ENCODE measurements around the gene MCAT. TPM values are rescaled to one million over a fixed set of nuclear protein-coding genes. Genes with fewer than 3 reads are reported as not detected.

The MCAT gene
- total and polyA plus RNA-seq, 2 experiments from 2014 or later = 16.0 to 18.2 TPM

DNA sequence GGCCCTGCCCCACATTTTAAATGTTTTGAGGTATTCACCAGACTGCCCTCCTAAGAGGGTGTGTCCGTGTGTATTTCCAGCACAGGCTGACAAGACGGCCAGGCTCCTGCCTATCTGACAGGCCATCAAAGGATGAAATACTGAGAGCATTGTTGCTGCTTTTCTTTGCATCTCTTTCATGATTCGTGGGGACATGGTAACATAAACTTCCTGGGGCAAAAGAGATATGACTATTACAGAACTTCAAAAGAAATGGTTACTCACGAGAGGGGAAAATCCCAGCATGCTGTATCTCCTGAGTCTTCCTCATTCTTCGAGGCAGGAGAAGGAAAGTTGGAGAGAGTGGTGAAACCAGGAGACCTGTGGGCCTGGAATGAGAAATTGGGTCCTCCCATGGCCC is 43.0 kb downstream of the MCAT start:
- Histone ChIP-seq H3K4me1 (ENCODE audit: insufficient read depth) (no peaks in the 10 kb centered on the region), H3K79me2 (ENCODE audit: insufficient read depth) (no peaks in the 10 kb centered on the region), H4K20me1 (ENCODE audit: insufficient read depth) (no peaks in the 10 kb centered on the region), H3K27me3 (replicated peaks; ENCODE audit: insufficient read depth) (no peaks in the 10 kb centered on the region), H3K9me3 (ENCODE audit: low read depth) (no peaks in the 10 kb centered on the region), H3K27ac (no peak overlapping the region), H3K4me2 (ENCODE audit: unreplicated experiment) (no peak overlapping the region), H3K9me2 (ENCODE audit: insufficient read depth) (no peaks in the 10 kb centered on the region), H3K36me3 (ENCODE audit: low read depth) (no peaks in the 10 kb centered on the region), H3F3A (ENCODE audit: insufficient read depth) (no peaks in the 10 kb centered on the region), H3K9ac (no peak overlapping the region), H2AFZ (no peak overlapping the region), H3K4me3 (no peak overlapping the region)
- no peak for TF ChIP-seq EZH2 (IDR thresholded peaks at IDR 0.05; ENCODE audit: insufficient read depth, poor library complexity, severe bottlenecking)
- no peak for TF ChIP-seq EZH2phosphoT487 (IDR thresholded peaks at IDR 0.05; ENCODE audit: insufficient read depth, low read depth)
- 59 to 71% methylated on average over 5 of the region's 5 CpGs for WGBS, 2 experiments (ENCODE audit: low coverage in 1 of 2, low lambda C conversion rate in 2 of 2, missing lambda C conversion rate in 2 of 2)
- DNase-seq = no peak
- in situ Hi-C loops (cut with MboI) = no loop called here

DNA sequence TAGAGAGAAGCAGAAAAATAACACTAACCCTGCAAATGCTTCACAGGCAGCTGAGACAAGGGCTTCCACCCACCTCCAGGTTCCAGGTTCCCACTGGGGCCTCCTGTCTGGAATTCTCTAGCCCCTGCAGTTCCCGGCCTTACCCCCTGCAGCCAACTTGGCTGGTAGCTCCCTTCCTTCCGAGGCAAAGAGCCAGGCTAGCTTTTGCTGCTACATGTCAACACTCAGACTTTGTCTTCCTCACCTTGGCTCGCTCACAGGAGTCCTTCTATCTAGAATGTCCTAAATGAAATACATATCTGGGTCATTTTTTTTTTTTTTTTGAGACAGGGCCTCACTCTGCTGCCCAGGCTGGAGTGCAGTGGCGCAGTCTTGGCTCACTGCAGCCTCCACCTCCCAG is 44.1 kb downstream of the MCAT start:
- no peak overlapping the region for H3K27ac ChIP-seq
- H2AFZ ChIP-seq = no peak overlapping the region
- no peaks in the 10 kb centered on the region for H3K79me2 ChIP-seq (ENCODE audit: insufficient read depth)
- TF ChIP-seq EZH2 (IDR thresholded peaks at IDR 0.05; ENCODE audit: insufficient read depth, poor library complexity, severe bottlenecking) = no peak
- TF ChIP-seq EZH2phosphoT487 (IDR thresholded peaks at IDR 0.05; ENCODE audit: insufficient read depth, low read depth) = no peak
- H3K9ac ChIP-seq = no peak overlapping the region
- 87 to 89% methylated on average over 4 of the region's 4 CpGs for WGBS, 2 experiments (ENCODE audit: low coverage in 1 of 2, low lambda C conversion rate in 2 of 2, missing lambda C conversion rate in 2 of 2)
- H3K27me3 ChIP-seq (replicated peaks; ENCODE audit: insufficient read depth) = no peaks in the 10 kb centered on the region
- H3K4me3 ChIP-seq = no peak overlapping the region
- H4K20me1 ChIP-seq (ENCODE audit: insufficient read depth) = no peaks in the 10 kb centered on the region
- no peak overlapping the region for H3K4me2 ChIP-seq (ENCODE audit: unreplicated experiment)
- H3K9me3 ChIP-seq (ENCODE audit: low read depth) = no peaks in the 10 kb centered on the region
- H3F3A ChIP-seq (ENCODE audit: insufficient read depth) = no peaks in the 10 kb centered on the region
- DNase-seq = no peak
- no peaks in the 10 kb centered on the region for H3K36me3 ChIP-seq (ENCODE audit: low read depth)
- in situ Hi-C loops (cut with MboI) = no loop called here
- no peaks in the 10 kb centered on the region for H3K9me2 ChIP-seq (ENCODE audit: insufficient read depth)
- H3K4me1 ChIP-seq (ENCODE audit: insufficient read depth) = no peaks in the 10 kb centered on the region

DNA sequence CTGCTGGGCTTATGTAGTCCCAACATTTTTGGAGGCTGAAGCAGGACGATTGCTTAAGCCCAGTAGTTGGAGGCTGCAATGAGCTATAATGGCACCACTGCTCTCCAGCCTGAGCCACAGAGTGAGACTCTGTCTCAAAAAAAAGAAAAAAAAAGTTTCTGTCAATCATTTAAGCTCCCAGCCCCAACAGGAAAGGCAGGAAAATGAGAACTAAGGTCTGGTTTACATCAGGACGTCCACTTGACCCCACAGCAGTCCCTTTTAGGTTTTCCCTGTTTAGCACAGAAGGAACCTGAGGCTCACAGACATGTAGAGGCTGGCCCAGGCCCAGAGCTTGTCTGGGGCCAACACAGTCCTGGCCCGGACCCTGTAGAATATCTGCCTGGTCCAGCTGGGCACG is 44.8 kb downstream of the MCAT start:
- no peaks in the 10 kb centered on the region for H4K20me1 ChIP-seq (ENCODE audit: insufficient read depth)
- no peak overlapping the region for H3K4me3 ChIP-seq
- no peaks in the 10 kb centered on the region for H3K36me3 ChIP-seq (ENCODE audit: low read depth)
- DNase-seq = no peak
- TF ChIP-seq EZH2 (IDR thresholded peaks at IDR 0.05; ENCODE audit: insufficient read depth, poor library complexity, severe bottlenecking) (no peak), EZH2phosphoT487 (IDR thresholded peaks at IDR 0.05; ENCODE audit: insufficient read depth, low read depth) (no peak)
- no peaks in the 10 kb centered on the region for H3K27me3 ChIP-seq (replicated peaks; ENCODE audit: insufficient read depth)
- in situ Hi-C loops (cut with MboI) = no loop called here
- no peaks in the 10 kb centered on the region for H3K4me1 ChIP-seq (ENCODE audit: insufficient read depth)
- no peaks in the 10 kb centered on the region for H3K9me3 ChIP-seq (ENCODE audit: low read depth)
- H3K27ac ChIP-seq = no peak overlapping the region
- no peaks in the 10 kb centered on the region for H3F3A ChIP-seq (ENCODE audit: insufficient read depth)
- 44 to 48% methylated on average over 4 of the region's 4 CpGs for WGBS, 2 experiments (ENCODE audit: low coverage in 1 of 2, low lambda C conversion rate in 2 of 2, missing lambda C conversion rate in 2 of 2)
- H3K79me2 ChIP-seq (ENCODE audit: insufficient read depth) = no peaks in the 10 kb centered on the region
- no peaks in the 10 kb centered on the region for H3K9me2 ChIP-seq (ENCODE audit: insufficient read depth)
- no peak overlapping the region for H3K4me2 ChIP-seq (ENCODE audit: unreplicated experiment)
- H3K9ac ChIP-seq = no peak overlapping the region
- no peak overlapping the region for H2AFZ ChIP-seq

DNA sequence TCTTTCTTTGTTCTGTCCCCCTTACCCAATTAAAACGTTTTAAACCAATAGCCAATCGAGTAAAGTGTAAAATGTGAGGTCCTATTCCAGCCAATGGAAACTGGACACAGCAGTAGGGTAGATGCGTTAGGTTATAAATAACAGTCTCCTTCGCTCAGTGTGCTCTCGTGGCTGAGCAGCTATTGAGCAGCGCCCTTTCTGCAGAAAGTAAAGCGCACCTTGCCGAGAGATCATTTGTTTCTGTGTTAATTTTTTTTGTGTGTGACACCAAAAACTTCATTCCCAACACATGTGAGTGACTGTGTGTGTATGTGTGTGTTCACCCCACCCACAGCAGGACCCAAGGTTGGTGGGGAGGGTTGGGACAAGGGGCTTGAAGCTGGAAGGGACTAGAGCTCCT is 46.8 kb downstream of the MCAT start:
- no peak for TF ChIP-seq EZH2 (IDR thresholded peaks at IDR 0.05; ENCODE audit: insufficient read depth, poor library complexity, severe bottlenecking)
- TF ChIP-seq EZH2phosphoT487 (IDR thresholded peaks at IDR 0.05; ENCODE audit: insufficient read depth, low read depth) = no peak

DNA sequence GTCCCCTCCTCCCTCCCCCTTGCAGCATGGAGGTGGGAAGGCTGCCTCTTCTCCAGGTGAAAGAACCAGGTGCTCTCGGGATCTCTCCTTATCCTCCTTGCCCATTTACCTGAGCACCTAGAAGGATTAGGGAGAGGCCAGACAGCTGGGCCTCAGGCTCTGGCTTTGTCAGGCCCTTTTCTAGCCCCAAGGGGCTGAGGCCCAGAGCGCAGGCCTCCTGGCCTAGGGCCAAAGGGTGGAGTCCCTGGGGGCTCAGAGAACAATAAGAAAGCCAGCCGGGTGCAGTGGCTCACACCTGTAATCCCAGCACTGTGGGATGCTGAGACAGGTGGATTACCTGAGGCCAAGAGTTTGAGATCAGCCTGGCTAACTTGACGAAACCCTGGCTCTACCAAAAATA is 48.6 kb downstream of the MCAT start:
- TF ChIP-seq EZH2phosphoT487 (IDR thresholded peaks at IDR 0.05; ENCODE audit: insufficient read depth, low read depth) (no peak), EZH2 (IDR thresholded peaks at IDR 0.05; ENCODE audit: insufficient read depth, poor library complexity, severe bottlenecking) (no peak)
- H3K79me2 ChIP-seq (ENCODE audit: insufficient read depth) = no peaks in the 10 kb centered on the region
- no peaks in the 10 kb centered on the region for H3K27me3 ChIP-seq (replicated peaks; ENCODE audit: insufficient read depth)
- H3K4me3 ChIP-seq = no peak overlapping the region
- WGBS, 2 experiments (ENCODE audit: low coverage in 1 of 2, low lambda C conversion rate in 2 of 2, missing lambda C conversion rate in 2 of 2) = 68 to 72% methylated on average over 4 of the region's 4 CpGs
- H3K36me3 ChIP-seq (ENCODE audit: low read depth) = no peaks in the 10 kb centered on the region
- H3K9me2 ChIP-seq (ENCODE audit: insufficient read depth) = no peaks in the 10 kb centered on the region
- H4K20me1 ChIP-seq (ENCODE audit: insufficient read depth) = no peaks in the 10 kb centered on the region
- H3K4me1 ChIP-seq (ENCODE audit: insufficient read depth) = no peaks in the 10 kb centered on the region
- H3K9ac ChIP-seq = no peak overlapping the region
- no peak overlapping the region for H3K27ac ChIP-seq
- H3K9me3 ChIP-seq (ENCODE audit: low read depth) = no peaks in the 10 kb centered on the region
- no peak overlapping the region for H2AFZ ChIP-seq
- in situ Hi-C loops (cut with MboI) = no loop called here
- H3K4me2 ChIP-seq (ENCODE audit: unreplicated experiment) = no peak overlapping the region
- H3F3A ChIP-seq (ENCODE audit: insufficient read depth) = no peaks in the 10 kb centered on the region
- no peak for DNase-seq

More for the DNA sequence above, 46.8 kb downstream of the MCAT start:
- Histone ChIP-seq H3K4me1 (ENCODE audit: insufficient read depth) (no peaks in the 10 kb centered on the region), H3K79me2 (ENCODE audit: insufficient read depth) (no peaks in the 10 kb centered on the region), H3K9ac (no peak overlapping the region), H3K27me3 (replicated peaks; ENCODE audit: insufficient read depth) (no peaks in the 10 kb centered on the region), H2AFZ (no peak overlapping the region), H3K4me2 (ENCODE audit: unreplicated experiment) (no peak overlapping the region), H3K36me3 (ENCODE audit: low read depth) (no peaks in the 10 kb centered on the region), H3K9me3 (ENCODE audit: low read depth) (no peaks in the 10 kb centered on the region), H3K27ac (no peak overlapping the region), H3K4me3 (no peak overlapping the region), H3F3A (ENCODE audit: insufficient read depth) (no peaks in the 10 kb centered on the region), H3K9me2 (ENCODE audit: insufficient read depth) (no peaks in the 10 kb centered on the region), H4K20me1 (ENCODE audit: insufficient read depth) (no peaks in the 10 kb centered on the region)
- in situ Hi-C loops (cut with MboI) = no loop called here
- no peak for DNase-seq
- WGBS, 2 experiments (ENCODE audit: low coverage in 1 of 2, low lambda C conversion rate in 2 of 2, missing lambda C conversion rate in 2 of 2) = 81 to 89% methylated on average over 8 of the region's 8 CpGs
